Spleen (tissue), 11 donors: ENCODE measurements around the gene SPOCK3. TPM values are rescaled to one million over a fixed set of nuclear protein-coding genes. Genes with fewer than 3 reads are reported as not detected.

Source experiments
- DNase-seq: peaks from one replicate; pipeline ENCODE4 v3.0.0-alpha.2; 2020
- H3K27ac ChIP-seq, 8 donors: fragments of 200-600 bp; sonication (generic) in 7 of 8; 1 replicate in 4 of 8; 2 replicates in 4 of 8; pipeline versions ENCODE4 v1.5.0 to v1.8.0; 2016 to 2021; ENCODE audit warnings: inconsistent platforms in 4 of 8, mild to moderate bottlenecking in 4 of 8, moderate library complexity in 1 of 8
- H3K27me3 ChIP-seq, 7 donors: fragments of 200-600 bp; sonication (generic) in 6 of 7; replicated peaks in 1 of 7; 1 replicate in 4 of 7; 2 replicates in 3 of 7; pipeline versions ENCODE4 v1.5.0 to v1.8.0; 2016 to 2021; ENCODE audit warnings: inconsistent platforms in 3 of 7, mild to moderate bottlenecking in 1 of 7
- H3K36me3 ChIP-seq, 6 donors: fragments of 200-600 bp; sonication (generic) in 5 of 6; 1 replicate in 4 of 6; 2 replicates in 2 of 6; pipeline versions ENCODE4 v1.5.0 to v1.8.0; 2016 to 2021; ENCODE audit warnings: inconsistent platforms in 2 of 6
- H3K4me1 ChIP-seq, 6 donors: fragments of 200-600 bp; sonication (generic) in 5 of 6; 1 replicate in 3 of 6; 2 replicates in 3 of 6; pipeline versions ENCODE4 v1.5.0 to v1.8.0; 2016 to 2021; ENCODE audit warnings: inconsistent platforms in 3 of 6
- H3K4me3 ChIP-seq, 8 donors: fragments of 200-600 bp; sonication (generic) in 7 of 8; 1 replicate in 4 of 8; 2 replicates in 4 of 8; pipeline versions ENCODE4 v1.5.0 to v1.8.0; 2016 to 2021; ENCODE audit warnings: inconsistent platforms in 4 of 8, mild to moderate bottlenecking in 4 of 8, moderate library complexity in 2 of 8
- H3K9me3 ChIP-seq, 8 donors: fragments of 200-600 bp; sonication (generic) in 7 of 8; 1 replicate in 4 of 8; 2 replicates in 4 of 8; pipeline versions ENCODE4 v1.5.0 to v1.8.0; 2016 to 2021; ENCODE audit warnings: inconsistent platforms in 4 of 8
- POLR2A ChIP-seq, 3 donors: fragments of 450-650 bp; IDR thresholded peaks; one replicate each; pipeline ENCODE4 v1.5.1; 2017; ENCODE audit warnings: antibody characterized with exemption in 3 of 3, mild to moderate bottlenecking in 1 of 3
- POLR2AphosphoS5 ChIP-seq, 3 donors: sonication (generic); formaldehyde crosslinking; IDR thresholded peaks; one replicate each; pipeline ENCODE4 v1.5.1; 2017; ENCODE audit warnings: antibody characterized with exemption in 3 of 3
- WGBS, 5 donors: extraction: QIAGEN DNeasy Blood & Tissue Kit in 3 of 5; methylation state at CpG; one replicate each; pipeline versions ENCODE4 v1.1.5 to v1.1.7; 2013 to 2018; 5-methylcytosine and 5-hydroxymethylcytosine counted together
- intact Hi-C: fragments of 100-400 bp; cut with DNase I; formaldehyde crosslinking; loops from one replicate; pipeline ENCODE4 v1.15.0; 2023; ENCODE audit warnings: low total_unique reads
- polyA plus RNA-seq, 3 donors: library from polyadenylated mRNA; stranded (reverse); fragments of 200-250 nt; gene quantifications; one replicate each; pipeline ENCODE4 v1.2.1, GENCODE V29; 2013
- total RNA-seq, 7 donors: library from RNA; depleted of rRNA in 3 of 7; stranded (reverse); fragments of >200 nt in 3 of 7; fragmentation: NEBNext Ultra II Directional in 4 of 7; extraction: Animal tissue kit (Norgen Biotek cat#: 25700) in 4 of 7; gene quantifications; one replicate each; pipeline versions ENCODE4 v1.1.0 to v1.2.1, GENCODE V29; 2016 to 2021
- TF ChIP-seq, protein P1 (sequence below), 11 experiments: fragments of 200-600 bp in 7 of 11; fragments of 450-650 bp in 4 of 11; sonication (generic) in 4 of 11; IDR thresholded peaks in 8 of 11; conservative IDR thresholded peaks in 3 of 11; 1 replicate in 7 of 11; 2 replicates in 4 of 11; pipeline versions ENCODE4 v1.4.0 to v1.8.0; 2016 to 2021; ENCODE audit warnings: antibody characterized with exemption in 11 of 11, inconsistent platforms in 4 of 11, mild to moderate bottlenecking in 1 of 11
- donor health status: healthy with polysubstance abuse.
- donor health status: DM: no; HTN: no; CAD: no; lungs with moderate emphysema.
- donor health status: DM: no; HTN: no; CAD: no.
- donor health status: Bipolar disorder and iron deficiency.
- donor health status: healthy.
- donor health status: DM: no; HTN: no; CAD: no.
- donor health status: DM: yes; HTN: yes; CAD: no.

The SPOCK3 gene
- total and polyA plus RNA-seq, 10 donors: 0.06 to 1.2 (median 0.51) TPM; not detected in 5

- no peaks in the 10 kb centered on the region for H3K36me3 ChIP-seq
- no peak for DNase-seq
- intact Hi-C loops: no loop called here
- 63 to 95% (median 83%) methylated on average over 1 of the region's 1 CpG for WGBS, 5 donors
- no peaks in the 10 kb centered on the region for H3K4me1 ChIP-seq
- H3K9me3 ChIP-seq: no peaks in the 10 kb centered on the region
- H3K27ac ChIP-seq: no peak overlapping the region
- no peaks in the 10 kb centered on the region for H3K27me3 ChIP-seq
- H3K4me3 ChIP-seq: no peak overlapping the region
- TF ChIP-seq POLR2A (IDR thresholded peaks at IDR 0.05): no peak
- TF ChIP-seq POLR2AphosphoS5 (IDR thresholded peaks at IDR 0.05): no peak
- TF ChIP-seq, protein P1, sequence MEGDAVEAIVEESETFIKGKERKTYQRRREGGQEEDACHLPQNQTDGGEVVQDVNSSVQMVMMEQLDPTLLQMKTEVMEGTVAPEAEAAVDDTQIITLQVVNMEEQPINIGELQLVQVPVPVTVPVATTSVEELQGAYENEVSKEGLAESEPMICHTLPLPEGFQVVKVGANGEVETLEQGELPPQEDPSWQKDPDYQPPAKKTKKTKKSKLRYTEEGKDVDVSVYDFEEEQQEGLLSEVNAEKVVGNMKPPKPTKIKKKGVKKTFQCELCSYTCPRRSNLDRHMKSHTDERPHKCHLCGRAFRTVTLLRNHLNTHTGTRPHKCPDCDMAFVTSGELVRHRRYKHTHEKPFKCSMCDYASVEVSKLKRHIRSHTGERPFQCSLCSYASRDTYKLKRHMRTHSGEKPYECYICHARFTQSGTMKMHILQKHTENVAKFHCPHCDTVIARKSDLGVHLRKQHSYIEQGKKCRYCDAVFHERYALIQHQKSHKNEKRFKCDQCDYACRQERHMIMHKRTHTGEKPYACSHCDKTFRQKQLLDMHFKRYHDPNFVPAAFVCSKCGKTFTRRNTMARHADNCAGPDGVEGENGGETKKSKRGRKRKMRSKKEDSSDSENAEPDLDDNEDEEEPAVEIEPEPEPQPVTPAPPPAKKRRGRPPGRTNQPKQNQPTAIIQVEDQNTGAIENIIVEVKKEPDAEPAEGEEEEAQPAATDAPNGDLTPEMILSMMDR (IDR thresholded peaks at IDR 0.05 in 8 of 11, conservative IDR thresholded peaks at IDR 0.05 in 3 of 11): no peak
Observed at GRCh38 chr4:167111622-167112021, 122.7 kb downstream of the SPOCK3 start.

DNA sequence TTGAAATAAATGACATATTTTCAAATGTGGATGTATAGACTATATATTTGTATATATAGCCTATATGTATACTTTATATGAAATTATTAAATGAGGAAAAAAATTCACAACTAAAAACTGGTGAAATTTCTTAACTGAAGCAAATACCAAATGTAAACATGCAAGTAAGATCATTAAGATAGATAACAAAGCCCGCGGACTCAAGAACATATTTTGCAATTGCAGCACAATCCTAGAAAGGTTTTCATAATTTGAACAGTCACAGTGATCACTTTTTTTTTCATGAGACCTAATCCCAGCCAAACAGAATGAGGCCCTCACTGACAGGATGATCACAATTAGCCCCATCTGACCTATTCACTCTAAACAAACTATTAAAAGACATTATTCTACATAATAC, 123.2 kb downstream of the SPOCK3 start:
- TF ChIP-seq POLR2A (IDR thresholded peaks at IDR 0.05) (no peak), POLR2AphosphoS5 (IDR thresholded peaks at IDR 0.05) (no peak)
- TF ChIP-seq, protein P1 (IDR thresholded peaks at IDR 0.05 in 8 of 11, conservative IDR thresholded peaks at IDR 0.05 in 3 of 11): no peak
- Histone ChIP-seq H3K4me3 (no peak overlapping the region), H3K27me3 (no peaks in the 10 kb centered on the region), H3K27ac (no peak overlapping the region), H3K4me1 (no peaks in the 10 kb centered on the region), H3K36me3 (no peaks in the 10 kb centered on the region), H3K9me3 (no peaks in the 10 kb centered on the region)
- DNase-seq: no peak
- intact Hi-C loops: no loop called here
- WGBS, 5 donors: 52 to 86% (median 84%) methylated on average over 2 of the region's 2 CpGs

- Histone ChIP-seq H3K9me3 (peaks cover 0 to 8% (median 0%) of the 10 kb centered on the region in 8 donors), H3K27ac (no peak overlapping the region), H3K27me3 (no peaks in the 10 kb centered on the region), H3K36me3 (no peaks in the 10 kb centered on the region), H3K4me1 (no peaks in the 10 kb centered on the region), H3K4me3 (no peak overlapping the region)
- 84 to 97% (median 86%) methylated on average over 3 of the region's 3 CpGs for WGBS, 5 donors
- TF ChIP-seq POLR2A (IDR thresholded peaks at IDR 0.05): no peak
- TF ChIP-seq POLR2AphosphoS5 (IDR thresholded peaks at IDR 0.05): no peak
- TF ChIP-seq, protein P1 (IDR thresholded peaks at IDR 0.05 in 8 of 11, conservative IDR thresholded peaks at IDR 0.05 in 3 of 11): no peak
- intact Hi-C loops: no loop called here
- no peak for DNase-seq
Observed at GRCh38 chr4:167109859-167110258, 124.4 kb downstream of the SPOCK3 start.

GRCh38 chr4:167105857-167106256, 128.4 kb downstream of the SPOCK3 start:
- peaks cover 0 to 12% (median 0%) of the 10 kb centered on the region in 8 donors for H3K9me3 ChIP-seq
- no peaks in the 10 kb centered on the region for H3K27me3 ChIP-seq
- intact Hi-C loops: no loop called here
- H3K36me3 ChIP-seq: no peaks in the 10 kb centered on the region
- TF ChIP-seq, protein P1 (IDR thresholded peaks at IDR 0.05 in 8 of 11, conservative IDR thresholded peaks at IDR 0.05 in 3 of 11): no peak
- TF ChIP-seq POLR2AphosphoS5 (IDR thresholded peaks at IDR 0.05) (no peak), POLR2A (IDR thresholded peaks at IDR 0.05) (no peak)
- no peaks in the 10 kb centered on the region for H3K4me1 ChIP-seq
- no peak overlapping the region for H3K27ac ChIP-seq
- DNase-seq: no peak
- H3K4me3 ChIP-seq: no peak overlapping the region
